K562 (cell line): Measurements from ENCODE around the gene PDCL3. TPM values are rescaled to one million over a fixed set of nuclear protein-coding genes. Genes with fewer than 3 reads are reported as not detected.

Experiments
- ATF6 ChIP-seq: sonication (generic); formaldehyde crosslinking; IDR thresholded peaks from 2 replicates; pipeline ENCODE4 v1.4.0; 2020; ENCODE audit warnings: mild to moderate bottlenecking, missing genetic modification reagents
- CREB1 ChIP-seq, 2 experiments: sonication (generic) in 1 of 2; formaldehyde crosslinking in 1 of 2; IDR thresholded peaks; 2 replicates each; pipeline versions ENCODE4 v1.6.1 to v1.8.0; 2012 to 2022; ENCODE audit warnings: inconsistent platforms in 1 of 2, mild to moderate bottlenecking in 1 of 2, missing genetic modification reagents in 1 of 2, moderate library complexity in 1 of 2
- CREB5 ChIP-seq: fragments of 250-450 bp; sonication (Bioruptor Pico); IDR thresholded peaks from 2 replicates; pipeline ENCODE4 v1.5.0; 2020; ENCODE audit warnings: mild to moderate bottlenecking
- DEAF1 ChIP-seq: fragments of 450-650 bp; formaldehyde crosslinking; IDR thresholded peaks from 2 replicates; pipeline ENCODE4 v1.4.0; 2020; ENCODE audit warnings: mild to moderate bottlenecking, moderate library complexity
- HIVEP1 ChIP-seq: fragments of 250-450 bp; sonication (Bioruptor Pico); IDR thresholded peaks from 2 replicates; pipeline ENCODE4 v1.4.0; 2020; ENCODE audit warnings: mild to moderate bottlenecking
- MTA1 ChIP-seq: fragments of 450-650 bp; IDR thresholded peaks from 2 replicates; pipeline ENCODE4 v1.6.1; 2017; ENCODE audit warnings: borderline replicate concordance
- NR1H2 ChIP-seq: sonication (generic); formaldehyde crosslinking; IDR thresholded peaks from 2 replicates; pipeline ENCODE4 v1.4.0; 2020; ENCODE audit warnings: mild to moderate bottlenecking, missing genetic modification reagents
- PBX2 ChIP-seq, 2 experiments: IDR thresholded peaks in 1 of 2; conservative IDR thresholded peaks in 1 of 2; 2 replicates each; pipeline ENCODE4 v1.6.1; 2016; ENCODE audit warnings: low read depth in 2 of 2, mild to moderate bottlenecking in 1 of 2, missing compliant biosample characterization in 1 of 2, missing genetic modification characterization in 1 of 2, moderate library complexity in 1 of 2
- RCOR1 ChIP-seq, 2 experiments: IDR thresholded peaks; 2 replicates each; pipeline ENCODE4 v1.6.1; 2012; ENCODE audit warnings: low read depth in 2 of 2, low read length in 2 of 2, borderline replicate concordance in 1 of 2, improper control_type of control experiment in 1 of 2
- RFX7 ChIP-seq: fragments of 250-450 bp; sonication (Bioruptor Pico); IDR thresholded peaks from 2 replicates; pipeline ENCODE4 v1.5.1; 2021; ENCODE audit warnings: mild to moderate bottlenecking
- RNF219 ChIP-seq: fragments of 250-450 bp; sonication (Bioruptor Pico); IDR thresholded peaks from 2 replicates; pipeline ENCODE4 v1.5.0; 2022; ENCODE audit warnings: mild to moderate bottlenecking
- SAP30 ChIP-seq: fragments of 200-600 bp; sonication (generic); IDR thresholded peaks from 2 replicates; pipeline ENCODE4 v1.6.1; 2012; ENCODE audit warnings: borderline replicate concordance, low read depth, mild to moderate bottlenecking, moderate library complexity, low read length, control low read depth, inconsistent platforms; ENCODE audit not compliant: insufficient read depth, poor library complexity, severe bottlenecking
- ZBTB8A ChIP-seq: fragments of 450-650 bp; IDR thresholded peaks from 2 replicates; pipeline ENCODE4 v1.6.1; 2018; ENCODE audit warnings: mild to moderate bottlenecking, moderate library complexity; ENCODE audit not compliant: partially characterized antibody
- ZFP30 ChIP-seq: fragments of 250-450 bp; sonication (Bioruptor Pico); IDR thresholded peaks from 2 replicates; pipeline ENCODE4 v1.8.0; 2022; ENCODE audit warnings: moderate library complexity, mild to moderate bottlenecking, inconsistent platforms, borderline replicate concordance
- ZZZ3 ChIP-seq: fragments of 450-650 bp; IDR thresholded peaks from 2 replicates; pipeline ENCODE4 v1.6.1; 2016; ENCODE audit warnings: antibody characterized with exemption, mild to moderate bottlenecking, moderate library complexity
- polyA plus RNA-seq, 8 experiments: library from polyadenylated mRNA; depleted of rRNA in 4 of 8; stranded (reverse) in 5 of 8; unstranded in 3 of 8; fragments of >200 nt; fragmentation: Nextera tagmentation in 2 of 8; fragmentation: Illumina TruSeq in 1 of 8; extraction: Ambion mirVana in 2 of 8; extraction: Trizol in 1 of 8; gene quantifications; 2 replicates each; pipeline versions ENCODE4 v1.2.1 to v1.2.3, GENCODE V29; 2011 to 2014; ENCODE audit warnings: inconsistent platforms in 1 of 8, missing spikeins in 1 of 8
- total RNA-seq, 7 experiments: library from RNA; depleted of rRNA in 6 of 7; stranded (reverse); fragments of >200 nt in 6 of 7; fragmentation: Illumina TruSeq in 2 of 7; extraction: Trizol in 2 of 7; gene quantifications; 2 replicates each; pipeline versions ENCODE4 v1.2.1 to v1.2.3, GENCODE V29; 2011 to 2021; ENCODE audit warnings: low replicate concordance in 1 of 7

The PDCL3 gene
- total and polyA plus RNA-seq, 9 of the 15 experiments (the other 6 are each of a cell fraction or from before 2014, with no cell fraction given): 16.6 to 76.7 (median 26.9) TPM

GRCh38 chr2:100562613-100563406 lies at the start of gene PDCL3 (continued):
- TF ChIP-seq CREB1 (IDR thresholded peaks at IDR 0.05): peak; percentile 83
- peak; percentile 79 for TF ChIP-seq CREB1 (CRISPR knock-in tag; IDR thresholded peaks at IDR 0.05)
- TF ChIP-seq ATF6 (CRISPR knock-in tag): no peak
- TF ChIP-seq NR1H2: no peak
- TF ChIP-seq ZZZ3: no peak
- no peak for TF ChIP-seq ZBTB8A
- TF ChIP-seq RCOR1 (IDR thresholded peaks at IDR 0.05; ENCODE audit: borderline replicate concordance in 1 of 2, low read depth in 2 of 2, low read length in 2 of 2): peak in 1 of 2 experiments; percentile 65; a peak in 1 of 4 replicates
- TF ChIP-seq RNF219: no peak
- TF ChIP-seq SAP30: peak; percentile 49
- peak; percentile 74; the same call in 1 of the 2 replicates for TF ChIP-seq MTA1
- TF ChIP-seq ZFP30 (CRISPR knock-in tag): no peak
- TF ChIP-seq RFX7 (CRISPR knock-in tag): no peak
- no peak for TF ChIP-seq CREB5 (CRISPR knock-in tag)
- TF ChIP-seq DEAF1 (CRISPR knock-in tag): no peak
- no peak for TF ChIP-seq HIVEP1 (CRISPR knock-in tag)
- no peak for TF ChIP-seq PBX2 (CRISPR knock-in tag; IDR thresholded peaks at IDR 0.05; ENCODE audit: low read depth)
- no peak for TF ChIP-seq PBX2 (tag; conservative IDR thresholded peaks at IDR 0.05; ENCODE audit: low read depth)
